COLO829 (cell line): ENCODE data around the gene GCLM.
"Not testable (repeated sequence)": the region's sequence is repeated elsewhere in the genome, so short reads cannot be mapped to it uniquely, and the experiment has no call there.

Source experiments
- DNase-seq: peaks from one replicate; pipeline ENCODE4 v3.0.0; 2012; ENCODE audit warnings: low spot score

Gene GCLM

GRCh38 chr1:93888900-93889299, 20.3 kb downstream of the GCLM start:
- DNase-seq: no peak

DNA sequence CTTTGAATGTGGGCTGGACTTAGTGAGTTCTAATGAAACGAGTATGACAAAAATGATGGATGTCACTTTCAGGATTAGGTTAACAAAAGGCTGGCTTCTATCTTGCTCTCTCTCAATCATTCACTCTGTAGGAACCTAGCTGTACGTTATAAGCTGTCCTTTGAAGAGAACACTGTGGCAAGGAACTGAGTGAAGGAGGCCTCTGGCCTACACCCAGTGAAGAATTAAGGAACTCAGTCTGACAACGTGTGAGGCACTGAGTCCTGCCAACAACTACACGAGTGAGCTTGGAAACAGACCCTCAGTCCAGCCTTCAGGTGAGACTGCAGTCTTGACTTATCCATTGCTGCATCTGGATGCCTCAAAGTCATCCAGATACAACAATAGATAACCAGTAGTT, 27.0 kb downstream of the GCLM start:
- DNase-seq: no peak

DNA sequence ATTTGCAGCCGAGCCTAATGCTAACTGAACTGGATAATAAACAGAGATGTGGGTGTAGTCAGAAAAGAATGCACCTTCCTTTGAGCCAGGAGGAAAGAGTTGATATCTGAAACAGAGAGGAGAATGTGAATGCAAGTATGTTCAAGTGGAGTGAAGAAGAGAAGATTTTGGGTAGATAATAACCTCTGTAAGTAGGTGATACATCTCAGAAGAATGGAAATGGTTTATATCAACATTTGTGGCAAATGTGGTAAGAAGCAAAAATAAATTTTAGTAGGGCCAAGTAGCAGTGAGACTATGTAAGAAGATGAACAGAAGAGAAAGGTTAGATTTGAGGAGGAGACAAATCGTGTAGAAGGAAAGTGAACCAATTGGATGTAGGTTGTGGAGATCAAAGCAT, 28.5 kb downstream of the GCLM start:
- DNase-seq: no peak

DNA sequence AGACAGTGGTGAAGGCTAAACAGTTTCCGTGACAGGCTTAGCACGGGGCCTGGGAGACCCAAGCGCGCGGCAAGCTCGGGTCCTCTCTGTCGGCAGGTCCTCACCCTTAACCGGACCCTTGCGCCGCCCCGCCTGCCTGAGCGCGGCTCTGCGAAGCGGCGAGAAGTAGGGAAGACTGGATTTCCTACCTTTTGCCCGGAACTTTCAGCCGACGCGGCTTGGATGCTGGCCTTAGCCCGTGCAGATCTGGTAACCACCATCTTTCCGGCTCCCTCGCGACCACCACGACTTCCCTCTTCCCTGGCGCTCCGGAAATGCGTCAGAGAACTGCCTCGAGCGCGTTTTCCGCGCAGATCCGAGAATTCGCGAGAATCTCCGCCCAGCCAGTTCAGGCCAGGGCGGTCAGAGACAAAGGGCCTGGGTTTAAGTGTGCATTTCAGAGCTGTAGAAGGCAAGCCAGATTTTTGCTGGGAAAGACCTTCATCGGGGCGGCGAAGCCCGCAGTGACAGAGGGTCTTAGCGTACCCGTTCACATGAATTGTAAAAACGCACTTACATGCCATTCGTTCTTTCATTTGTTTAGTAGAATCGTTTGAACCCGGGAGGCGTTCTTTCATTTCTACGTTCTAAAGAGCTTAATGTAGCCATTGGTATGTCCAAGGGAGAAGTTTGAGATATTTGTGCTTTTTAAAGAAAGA, 30.2 kb downstream of the GCLM start, which contains the start of gene DNTTIP2:
TSS of gene DNTTIP2 (minus strand) at position 318 of the 698 bp plus-strand sequence. CDS start at position 260, 58 bp downstream.
- peak; percentile 84 for DNase-seq

DNA sequence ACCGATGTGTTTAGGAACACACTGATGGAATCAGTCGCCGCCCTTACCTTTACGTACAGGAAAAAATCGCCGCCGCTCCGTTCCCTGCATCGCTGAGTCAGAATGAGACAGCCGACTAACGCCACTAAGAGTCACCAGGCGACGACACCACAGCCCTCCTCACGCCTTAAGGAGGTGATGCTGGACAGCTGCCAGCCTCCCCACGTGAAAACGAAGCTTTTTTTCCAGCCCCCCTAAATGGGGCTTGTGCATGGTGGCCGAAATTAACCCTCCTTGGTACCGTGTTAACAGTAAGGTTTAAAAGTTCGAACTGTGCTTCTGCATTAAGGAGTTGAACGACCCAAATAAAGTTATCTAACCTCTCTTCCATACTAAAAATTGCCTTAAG, 30.7 kb downstream of the GCLM start:
- DNase-seq: no peak

DNA sequence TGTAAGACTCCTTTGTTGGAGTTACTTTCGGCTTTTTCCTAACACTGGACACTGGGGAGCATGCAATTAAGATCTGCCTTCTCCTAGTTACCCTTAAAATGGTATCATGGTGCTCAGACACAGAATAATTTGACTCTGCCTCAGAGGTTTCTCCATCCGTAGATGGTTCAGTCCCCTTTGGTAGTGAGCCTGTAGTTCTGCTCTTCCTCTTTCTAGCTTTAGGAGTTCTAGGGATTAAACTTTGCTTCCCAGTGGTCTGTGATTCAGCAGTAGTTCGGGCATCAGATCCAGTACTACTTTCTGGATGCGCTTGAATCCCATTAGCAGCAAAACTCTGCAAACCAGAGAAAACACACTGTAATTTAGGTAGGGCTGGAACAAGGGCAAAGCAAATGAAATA, 31.7 kb downstream of the GCLM start:
- no peak for DNase-seq

DNA sequence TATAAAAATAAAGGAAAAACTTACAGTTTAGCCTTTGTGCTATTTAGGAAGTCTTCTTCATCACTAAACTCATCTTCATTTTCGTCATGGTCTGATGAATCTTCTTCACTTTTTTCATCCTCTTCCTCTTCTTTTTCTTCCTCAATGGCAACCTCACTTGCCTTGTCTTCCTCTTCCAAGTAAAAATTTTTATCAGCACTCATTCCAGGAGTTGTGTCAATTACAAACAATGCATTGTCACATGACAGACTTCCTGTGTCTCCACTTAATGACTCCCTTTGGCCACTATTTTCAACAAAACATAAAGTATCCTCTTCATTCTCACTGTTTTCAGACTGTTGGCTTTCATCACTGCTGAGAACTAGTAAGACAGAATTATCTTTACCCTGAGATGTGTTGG, 33.0 kb downstream of the GCLM start:
- no peak for DNase-seq

DNA sequence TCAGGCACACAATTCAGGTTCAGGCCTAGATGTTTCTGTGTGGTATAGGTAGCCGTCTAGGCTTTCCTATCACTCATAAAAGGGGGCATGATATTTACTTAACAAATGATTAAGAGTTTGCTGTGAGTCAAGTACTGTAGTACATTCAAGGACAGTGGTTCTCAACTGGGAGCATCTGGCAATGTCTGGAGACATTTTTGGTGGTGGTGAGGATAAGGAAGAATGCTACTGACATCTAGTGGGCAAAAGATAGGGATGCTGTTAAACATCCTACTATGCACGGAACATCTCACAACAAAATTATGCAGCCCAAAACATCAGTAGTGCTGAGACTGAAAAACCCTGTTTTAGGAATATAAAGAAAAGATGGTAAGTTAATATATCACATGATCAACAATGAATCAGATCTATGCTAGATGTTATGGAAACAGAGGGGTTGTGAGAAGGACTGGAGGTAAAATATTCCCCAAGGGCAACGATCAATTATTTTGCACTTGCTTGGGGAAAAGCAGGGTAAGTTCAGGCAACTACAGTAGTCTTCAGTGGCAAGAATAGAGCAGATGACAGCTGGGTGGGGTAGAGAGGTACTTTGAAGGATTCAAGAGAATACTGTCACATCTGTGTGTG, 35.1 kb downstream of the GCLM start:
- no peak for DNase-seq

DNA sequence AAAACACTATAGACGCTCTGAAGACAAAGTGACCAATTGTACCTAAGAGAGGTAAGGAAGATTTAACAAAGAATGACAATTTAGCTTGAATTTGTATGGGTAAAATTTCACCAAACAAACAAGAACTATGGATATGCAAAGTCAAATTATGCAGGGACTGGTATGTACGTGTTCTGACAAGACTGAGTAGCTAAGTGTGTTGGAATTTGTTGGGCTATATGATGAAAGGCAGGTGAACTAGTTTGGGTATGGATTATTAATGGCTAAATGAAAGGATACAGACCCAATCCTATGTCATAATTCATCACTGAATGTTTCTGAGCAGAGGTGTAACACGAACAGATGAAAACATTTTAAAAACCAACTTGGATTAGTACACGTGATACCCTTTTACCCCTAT, 37.9 kb downstream of the GCLM start:
- DNase-seq: no peak

DNA sequence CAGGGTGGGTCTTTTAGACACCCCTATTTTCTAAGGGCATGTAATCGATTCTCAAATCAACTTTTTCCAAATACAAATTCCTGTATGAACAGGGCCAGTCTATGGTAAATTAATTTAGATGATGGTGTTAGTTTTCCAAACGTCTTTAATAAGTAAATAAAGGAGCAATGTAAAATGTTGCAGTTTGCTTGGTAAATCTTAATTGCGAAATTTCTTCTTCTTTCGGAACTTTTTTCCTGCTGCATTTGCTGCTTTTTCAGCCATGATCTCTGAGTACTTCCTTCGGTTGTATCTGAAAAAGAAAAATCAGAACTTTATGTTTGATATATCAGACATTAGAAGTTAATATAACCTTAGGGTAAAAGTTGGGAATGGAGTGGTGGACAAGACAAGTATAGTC, 39.6 kb downstream of the GCLM start:
- no peak for DNase-seq

GRCh38 chr1:93868492-93868891, 40.7 kb downstream of the GCLM start:
- DNase-seq: not testable (repeated sequence)

GRCh38 chr1:93865253-93865652, 44.0 kb downstream of the GCLM start:
- no peak for DNase-seq

DNA sequence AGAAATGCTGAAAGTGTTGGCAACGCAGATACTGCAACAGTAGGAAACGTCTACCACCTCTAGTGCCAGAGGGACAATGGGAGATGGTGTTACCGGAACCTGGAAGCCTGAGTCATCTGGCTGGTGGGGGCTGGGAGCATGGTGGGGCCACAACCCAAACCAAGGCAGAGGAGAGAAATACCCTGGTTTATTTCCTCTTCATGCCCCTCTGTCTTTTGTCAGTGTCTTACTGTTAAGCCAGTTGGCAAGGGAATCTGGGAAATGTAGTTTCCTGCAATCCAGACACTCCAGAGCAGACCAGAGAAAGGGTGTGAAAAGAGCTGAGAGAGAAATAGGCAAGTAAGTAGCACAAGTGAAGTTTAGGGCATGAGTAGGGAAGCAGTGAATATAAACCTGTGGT, 45.1 kb downstream of the GCLM start:
- no peak for DNase-seq

DNA sequence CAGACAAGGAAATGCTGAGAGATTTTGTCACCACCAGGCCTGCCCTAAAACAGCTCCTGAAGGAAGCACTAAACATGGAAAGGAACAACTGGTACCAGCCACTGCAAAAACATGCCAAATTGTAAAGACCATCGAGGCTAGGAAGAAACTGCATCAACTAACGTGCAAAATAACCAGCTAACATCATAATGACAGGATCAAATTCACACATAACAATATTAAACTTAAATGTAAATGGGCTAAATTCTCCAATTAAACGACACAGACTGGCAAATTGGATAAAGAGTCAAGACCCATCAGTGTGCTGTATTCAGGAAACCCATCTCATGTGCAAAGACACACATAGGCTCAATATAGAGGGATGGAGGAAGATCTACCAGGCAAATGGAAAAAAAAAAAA, 51.6 kb downstream of the GCLM start:
- not testable (repeated sequence) for DNase-seq

DNA sequence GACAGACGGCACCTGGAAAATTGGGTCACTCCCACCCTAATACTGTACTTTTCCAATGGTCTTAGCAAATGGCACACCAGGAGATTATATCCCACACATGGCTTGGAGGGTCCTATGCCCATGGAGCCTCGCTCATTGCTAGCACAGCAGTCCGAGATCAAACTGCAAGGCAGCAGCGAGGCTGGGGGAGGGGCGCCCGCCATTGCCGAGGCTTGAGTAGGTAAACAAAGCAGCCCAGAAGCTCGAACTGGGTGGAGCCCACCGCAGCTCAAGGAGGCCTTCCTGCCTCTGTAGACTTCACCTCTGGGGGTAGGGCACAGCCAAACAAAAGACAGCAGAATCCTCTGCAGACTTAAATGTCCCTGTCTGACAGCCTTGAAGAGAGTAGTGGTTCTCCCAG, 53.2 kb downstream of the GCLM start:
- DNase-seq: not testable (repeated sequence)

DNA sequence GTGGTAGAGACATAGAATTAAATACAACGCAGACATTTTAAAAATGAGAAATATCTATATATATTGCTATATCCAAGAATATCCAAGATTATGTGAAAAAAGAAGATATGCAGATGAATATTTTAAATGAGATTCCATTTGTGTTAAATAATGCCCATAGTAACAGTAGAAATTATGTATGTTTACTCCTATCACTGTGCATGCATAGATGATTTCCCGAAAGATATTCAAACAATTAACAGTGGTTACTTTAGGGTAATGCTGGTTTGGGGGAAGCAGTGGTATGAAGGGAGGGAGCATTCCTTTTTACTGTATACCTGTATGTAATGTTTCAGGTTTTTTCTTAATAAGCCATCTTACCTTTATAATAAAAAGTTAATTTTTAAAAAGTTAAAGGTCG, 55.3 kb downstream of the GCLM start:
- no peak for DNase-seq

GRCh38 chr1:93851878-93852277, 57.4 kb downstream of the GCLM start:
- DNase-seq: no peak

- no peak for DNase-seq
These were observed 57.9 kb downstream of the GCLM start for GRCh38 chr1:93851327-93851712.

GRCh38 chr1:93850687-93851326, 58.4 kb downstream of the GCLM start:
- not testable (repeated sequence) for DNase-seq

DNA sequence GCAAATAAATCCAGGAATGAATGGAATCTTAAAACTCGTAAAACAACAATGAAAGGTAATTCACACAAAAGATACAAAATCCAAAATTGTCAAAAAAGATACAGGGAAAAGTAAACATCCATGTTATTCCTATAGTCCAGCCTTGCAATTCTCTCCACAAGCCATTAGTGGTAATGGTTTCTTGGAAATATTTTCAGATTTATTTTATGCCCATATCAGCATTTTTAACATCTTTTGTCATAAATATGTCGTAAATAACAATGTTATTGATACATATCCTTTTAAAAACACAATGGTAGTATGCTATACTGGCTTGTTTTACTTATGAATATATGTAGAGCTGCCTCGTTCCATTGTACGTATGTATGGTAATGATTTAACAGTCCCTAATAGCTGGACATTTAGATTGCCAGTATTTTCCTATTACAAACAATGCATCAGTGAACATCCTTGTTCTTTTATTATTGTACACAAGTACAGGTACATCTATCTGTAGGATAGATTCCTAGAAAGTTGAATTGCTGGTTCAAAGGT, 60.8 kb downstream of the GCLM start:
- DNase-seq: no peak

- peak; percentile 18 for DNase-seq
These were observed 61.4 kb downstream of the GCLM start for GRCh38 chr1:93847811-93848288.

- peak; percentile 77 for DNase-seq
These were observed 62.0 kb downstream of the GCLM start for GRCh38 chr1:93846992-93847810.
